ENCODE data around the gene TCERG1L.

The TCERG1L gene

GRCh38 chr10:131259535-131259934, 52.0 kb downstream of the TCERG1L start:
- H4K91ac ChIP-seq (ENCODE audit: low read length) = no peak overlapping the region
- no peak overlapping the region for H2AFZ ChIP-seq (ENCODE audit: low read depth, low read length)
- no peak overlapping the region for H3K14ac ChIP-seq (ENCODE audit: low read length in 2 of 2)
- H3K4me1 ChIP-seq (ENCODE audit: control insufficient read depth, insufficient read depth, low read depth, low read length) = no peaks in the 10 kb centered on the region
- H2BK5ac ChIP-seq (ENCODE audit: low read depth, low read length, poor library complexity, severe bottlenecking) = no peak overlapping the region
- no peak for DNase-seq
- no peaks in the 10 kb centered on the region for H3K9me3 ChIP-seq (ENCODE audit: control insufficient read depth, low read length)
- no peak overlapping the region for H2AK5ac ChIP-seq (ENCODE audit: low read length, severe bottlenecking)
- H3K9ac ChIP-seq (ENCODE audit: low read length) = no peak overlapping the region
- H2BK120ac ChIP-seq (ENCODE audit: low read depth, low read length) = no peak overlapping the region
- no peaks in the 10 kb centered on the region for H3K79me1 ChIP-seq (replicated peaks; ENCODE audit: low read length, poor library complexity, severe bottlenecking)
- H3K23ac ChIP-seq (ENCODE audit: low read length in 2 of 2) = no peak overlapping the region
- H3K36me3 ChIP-seq (ENCODE audit: control insufficient read depth in 1 of 2, insufficient read depth in 2 of 2, low read depth in 1 of 2, low read length in 2 of 2) = no peaks in the 10 kb centered on the region
- no peak overlapping the region for H3K4ac ChIP-seq (ENCODE audit: low read depth in 1 of 2, low read length in 2 of 2)
- H3K4me3 ChIP-seq (ENCODE audit: insufficient read depth in 1 of 2, low read depth in 1 of 2, low read length in 2 of 2) = no peak overlapping the region
- no peak overlapping the region for H2BK12ac ChIP-seq (ENCODE audit: low read length in 2 of 2)
- WGBS = 72% methylated on average over 11 of the region's 11 CpGs
- no peak overlapping the region for H4K8ac ChIP-seq (ENCODE audit: low read length)
- H3K27me3 ChIP-seq (ENCODE audit: control insufficient read depth in 1 of 2, insufficient read depth in 1 of 2, low read length in 2 of 2) = no peaks in the 10 kb centered on the region
- H3K18ac ChIP-seq (ENCODE audit: low read depth in 1 of 2, low read length in 2 of 2) = no peak overlapping the region
- H2BK15ac ChIP-seq (ENCODE audit: low read depth, poor library complexity, severe bottlenecking) = no peak overlapping the region
- H3K4me2 ChIP-seq (ENCODE audit: low read length, poor library complexity, severe bottlenecking) = no peak overlapping the region
- H3K27ac ChIP-seq (ENCODE audit: low read length, poor library complexity, severe bottlenecking) = no peak overlapping the region

- Histone ChIP-seq H3K36me3 (ENCODE audit: control insufficient read depth in 1 of 2, insufficient read depth in 2 of 2, low read depth in 1 of 2, low read length in 2 of 2) (no peaks in the 10 kb centered on the region), H2BK12ac (ENCODE audit: low read length in 2 of 2) (no peak overlapping the region), H3K27ac (ENCODE audit: low read length, poor library complexity, severe bottlenecking) (no peak overlapping the region), H3K4ac (ENCODE audit: low read depth in 1 of 2, low read length in 2 of 2) (no peak overlapping the region), H2BK5ac (ENCODE audit: low read depth, low read length, poor library complexity, severe bottlenecking) (no peak overlapping the region), H3K4me1 (ENCODE audit: control insufficient read depth, insufficient read depth, low read depth, low read length) (no peaks in the 10 kb centered on the region), H2BK120ac (ENCODE audit: low read depth, low read length) (no peak overlapping the region), H3K9me3 (ENCODE audit: control insufficient read depth, low read length) (no peaks in the 10 kb centered on the region), H2BK15ac (ENCODE audit: low read depth, poor library complexity, severe bottlenecking) (no peak overlapping the region), H3K14ac (ENCODE audit: low read length in 2 of 2) (no peak overlapping the region), H3K18ac (ENCODE audit: low read depth in 1 of 2, low read length in 2 of 2) (no peak overlapping the region), H2AFZ (ENCODE audit: low read depth, low read length) (no peak overlapping the region), H4K8ac (ENCODE audit: low read length) (no peak overlapping the region), H4K91ac (ENCODE audit: low read length) (no peak overlapping the region), H3K4me3 (ENCODE audit: insufficient read depth in 1 of 2, low read depth in 1 of 2, low read length in 2 of 2) (no peak overlapping the region), H2AK5ac (ENCODE audit: low read length, severe bottlenecking) (no peak overlapping the region), H3K27me3 (ENCODE audit: control insufficient read depth in 1 of 2, insufficient read depth in 1 of 2, low read length in 2 of 2) (no peaks in the 10 kb centered on the region), H3K4me2 (ENCODE audit: low read length, poor library complexity, severe bottlenecking) (no peak overlapping the region), H3K23ac (ENCODE audit: low read length in 2 of 2) (no peak overlapping the region), H3K9ac (ENCODE audit: low read length) (no peak overlapping the region), H3K79me1 (replicated peaks; ENCODE audit: low read length, poor library complexity, severe bottlenecking) (no peaks in the 10 kb centered on the region)
- WGBS = 85% methylated on average over 9 of the region's 9 CpGs
- DNase-seq = no peak
Observed at GRCh38 chr10:131258256-131258655, 53.3 kb downstream of the TCERG1L start.

- Histone ChIP-seq H3K4ac (ENCODE audit: low read depth in 1 of 2, low read length in 2 of 2) (no peak overlapping the region), H3K9me3 (ENCODE audit: control insufficient read depth, low read length) (no peaks in the 10 kb centered on the region), H3K27ac (ENCODE audit: low read length, poor library complexity, severe bottlenecking) (no peak overlapping the region), H3K4me3 (ENCODE audit: insufficient read depth in 1 of 2, low read depth in 1 of 2, low read length in 2 of 2) (no peak overlapping the region), H4K8ac (ENCODE audit: low read length) (no peak overlapping the region), H2BK120ac (ENCODE audit: low read depth, low read length) (no peak overlapping the region), H3K9ac (ENCODE audit: low read length) (no peak overlapping the region), H4K91ac (ENCODE audit: low read length) (no peak overlapping the region), H3K79me1 (replicated peaks; ENCODE audit: low read length, poor library complexity, severe bottlenecking) (no peaks in the 10 kb centered on the region), H2BK12ac (ENCODE audit: low read length in 2 of 2) (no peak overlapping the region), H3K4me2 (ENCODE audit: low read length, poor library complexity, severe bottlenecking) (no peak overlapping the region), H3K18ac (ENCODE audit: low read depth in 1 of 2, low read length in 2 of 2) (no peak overlapping the region), H2BK5ac (ENCODE audit: low read depth, low read length, poor library complexity, severe bottlenecking) (no peak overlapping the region), H3K36me3 (ENCODE audit: control insufficient read depth in 1 of 2, insufficient read depth in 2 of 2, low read depth in 1 of 2, low read length in 2 of 2) (no peaks in the 10 kb centered on the region), H3K4me1 (ENCODE audit: control insufficient read depth, insufficient read depth, low read depth, low read length) (no peaks in the 10 kb centered on the region), H2AFZ (ENCODE audit: low read depth, low read length) (no peak overlapping the region), H2BK15ac (ENCODE audit: low read depth, poor library complexity, severe bottlenecking) (no peak overlapping the region), H2AK5ac (ENCODE audit: low read length, severe bottlenecking) (no peak overlapping the region), H3K27me3 (ENCODE audit: control insufficient read depth in 1 of 2, insufficient read depth in 1 of 2, low read length in 2 of 2) (no peaks in the 10 kb centered on the region), H3K23ac (ENCODE audit: low read length in 2 of 2) (no peak overlapping the region), H3K14ac (ENCODE audit: low read length in 2 of 2) (no peak overlapping the region)
- WGBS = 79% methylated on average over 11 of the region's 11 CpGs
- DNase-seq = no peak
Observed at GRCh38 chr10:131257027-131257426, 54.5 kb downstream of the TCERG1L start.

GRCh38 chr10:131254859-131255252, 56.7 kb downstream of the TCERG1L start:
- Histone ChIP-seq H3K23ac (ENCODE audit: low read length in 2 of 2) (no peak overlapping the region), H2BK12ac (ENCODE audit: low read length in 2 of 2) (no peak overlapping the region), H3K14ac (ENCODE audit: low read length in 2 of 2) (no peak overlapping the region), H4K8ac (ENCODE audit: low read length) (no peak overlapping the region), H3K27me3 (ENCODE audit: control insufficient read depth in 1 of 2, insufficient read depth in 1 of 2, low read length in 2 of 2) (peaks cover 0 to 6% of the 10 kb centered on the region in 2 experiments), H4K91ac (ENCODE audit: low read length) (no peak overlapping the region), H2AK5ac (ENCODE audit: low read length, severe bottlenecking) (no peak overlapping the region), H3K4me1 (ENCODE audit: control insufficient read depth, insufficient read depth, low read depth, low read length) (no peaks in the 10 kb centered on the region), H3K18ac (ENCODE audit: low read depth in 1 of 2, low read length in 2 of 2) (no peak overlapping the region), H3K4me3 (ENCODE audit: insufficient read depth in 1 of 2, low read depth in 1 of 2, low read length in 2 of 2) (no peak overlapping the region), H3K27ac (ENCODE audit: low read length, poor library complexity, severe bottlenecking) (no peak overlapping the region), H3K79me1 (replicated peaks; ENCODE audit: low read length, poor library complexity, severe bottlenecking) (no peaks in the 10 kb centered on the region), H3K4ac (ENCODE audit: low read depth in 1 of 2, low read length in 2 of 2) (no peak overlapping the region), H3K4me2 (ENCODE audit: low read length, poor library complexity, severe bottlenecking) (no peak overlapping the region), H2BK5ac (ENCODE audit: low read depth, low read length, poor library complexity, severe bottlenecking) (no peak overlapping the region), H3K9me3 (ENCODE audit: control insufficient read depth, low read length) (no peaks in the 10 kb centered on the region), H3K36me3 (ENCODE audit: control insufficient read depth in 1 of 2, insufficient read depth in 2 of 2, low read depth in 1 of 2, low read length in 2 of 2) (no peaks in the 10 kb centered on the region), H2AFZ (ENCODE audit: low read depth, low read length) (no peak overlapping the region), H2BK15ac (ENCODE audit: low read depth, poor library complexity, severe bottlenecking) (no peak overlapping the region), H3K9ac (ENCODE audit: low read length) (no peak overlapping the region), H2BK120ac (ENCODE audit: low read depth, low read length) (no peak overlapping the region)
- no peak for DNase-seq
- WGBS = 64% methylated on average over 4 of the region's 4 CpGs

Measured in mesenchymal stem cell (in vitro differentiated cells and primary cell).